Heart left ventricle (tissue), 16 donors: ENCODE measurements around the gene FOXA2. TPM values are rescaled to one million over a fixed set of nuclear protein-coding genes. Genes with fewer than 3 reads are reported as not detected.

Source experiments
- ATAC-seq, 4 donors: fragments of 200-7000 bp; cut with Tn5 transposase; one replicate each; pipeline ENCODE4 v1.9.1; 2020 to 2022; ENCODE audit warnings: moderate library complexity in 4 of 4, mild to moderate bottlenecking in 3 of 4, moderate number of reproducible peaks in 1 of 4
- DNase-seq, 5 donors: peaks; one replicate each; pipeline ENCODE4 v3.0.0-alpha.2; 2020
- H3K27ac ChIP-seq, 12 donors: fragments of 200-600 bp; sonication (generic) in 4 of 12; one replicate each; pipeline versions ENCODE4 v1.5.0 to v1.8.0; 2016 to 2022; ENCODE audit warnings: mild to moderate bottlenecking in 2 of 12
- H3K27me3 ChIP-seq, 9 donors: fragments of 200-600 bp; sonication (generic) in 2 of 9; one replicate each; pipeline versions ENCODE4 v1.5.1 to v1.8.0; 2016 to 2022; ENCODE audit warnings: mild to moderate bottlenecking in 3 of 9
- H3K36me3 ChIP-seq, 9 donors: fragments of 200-600 bp; sonication (generic) in 2 of 9; one replicate each; pipeline versions ENCODE4 v1.5.0 to v1.8.0; 2018 to 2022; ENCODE audit warnings: mild to moderate bottlenecking in 2 of 9
- H3K4me1 ChIP-seq, 12 donors: fragments of 200-600 bp; sonication (generic) in 4 of 12; one replicate each; pipeline versions ENCODE4 v1.5.0 to v1.8.0; 2016 to 2022; ENCODE audit warnings: mild to moderate bottlenecking in 3 of 12
- H3K4me3 ChIP-seq, 12 donors: fragments of 200-600 bp; sonication (generic) in 4 of 12; one replicate each; pipeline versions ENCODE4 v1.5.0 to v1.8.0; 2017 to 2022; ENCODE audit warnings: mild to moderate bottlenecking in 9 of 12, moderate library complexity in 4 of 12
- H3K9me3 ChIP-seq, 12 donors: fragments of 200-600 bp; sonication (generic) in 4 of 12; one replicate each; pipeline versions ENCODE4 v1.5.0 to v1.8.0; 2016 to 2022; ENCODE audit warnings: mild to moderate bottlenecking in 1 of 12
- POLR2A ChIP-seq, 2 donors: fragments of 450-650 bp; IDR thresholded peaks; one replicate each; pipeline ENCODE4 v1.6.1; 2017; ENCODE audit warnings: antibody characterized with exemption in 2 of 2, mild to moderate bottlenecking in 2 of 2, moderate library complexity in 2 of 2
- WGBS, 4 donors: extraction: QIAGEN DNeasy Blood & Tissue Kit in 2 of 4; methylation state at CpG; one replicate each; pipeline versions ENCODE4 v1.1.5 to v1.1.7; 2013 to 2018; 5-methylcytosine and 5-hydroxymethylcytosine counted together
- intact Hi-C, 10 donors: fragments of 100-400 bp; cut with DNase I; formaldehyde crosslinking; loops; one replicate each; pipeline versions ENCODE4 v1.11.1 to v1.14.2; 2022
- polyA plus RNA-seq, 2 donors: library from polyadenylated mRNA; stranded (reverse); fragments of 200-250 nt; gene quantifications; one replicate each; pipeline ENCODE4 v1.2.3, GENCODE V29; 2013
- total RNA-seq, 9 donors: library from RNA; depleted of rRNA in 2 of 9; stranded (reverse); fragments of >200 nt in 2 of 9; fragmentation: NEBNext Ultra II Directional in 3 of 9; extraction: Animal tissue kit (Norgen Biotek cat#: 25700) in 3 of 9; gene quantifications; one replicate each; pipeline versions ENCODE4 v1.1.0 to v1.2.4, GENCODE V29; 2016 to 2023
- TF ChIP-seq, protein P1 (sequence below), 12 donors: fragments of 200-600 bp; sonication (generic) in 4 of 12; IDR thresholded peaks; one replicate each; pipeline versions ENCODE4 v1.5.0 to v1.8.0; 2018 to 2022; ENCODE audit warnings: antibody characterized with exemption in 12 of 12, mild to moderate bottlenecking in 5 of 12
- donor health status: ischemic (EF 13 %, LVEDD 7.1; RV severe dilation, severe dysfunction).
- donor health status: healthy with polysubstance abuse.
- donor health status: DM: no; HTN: yes; CAD: no.
- donor health status: DM: no; HTN: no; CAD: no.
- donor health status: ischemic (EF 25% LVEDD 6.9; RV normal size, moderate dysfunction).
- donor health status: ischemic (EF 25% LVEDD 5.7; RV mildly dilated, moderate dysfunction).
- donor health status: healthy.
- donor health status: DM: yes; HTN: yes; CAD: no.
- donor health status: ischemic (EF 35%, LVEDD 5.7; RV mildly dilated, moderate dysfunction).
- donor health status: nonischemic (EF 11% LVEDD 7.7; RV severe dilation, severe dysfunction).
- donor health status: DM: yes; HTN: yes; CAD: no.
- donor health status: PGD.
- donor health status: ischemic (EF 29% LVEDD 5.4; RV normal size, mild dysfunction).
- donor health status: nonischemic (EF 23%, LVEDD 6.1; RV moderate dilation, normal function).

Gene FOXA2
- total and polyA plus RNA-seq, 11 donors: not detected

DNA sequence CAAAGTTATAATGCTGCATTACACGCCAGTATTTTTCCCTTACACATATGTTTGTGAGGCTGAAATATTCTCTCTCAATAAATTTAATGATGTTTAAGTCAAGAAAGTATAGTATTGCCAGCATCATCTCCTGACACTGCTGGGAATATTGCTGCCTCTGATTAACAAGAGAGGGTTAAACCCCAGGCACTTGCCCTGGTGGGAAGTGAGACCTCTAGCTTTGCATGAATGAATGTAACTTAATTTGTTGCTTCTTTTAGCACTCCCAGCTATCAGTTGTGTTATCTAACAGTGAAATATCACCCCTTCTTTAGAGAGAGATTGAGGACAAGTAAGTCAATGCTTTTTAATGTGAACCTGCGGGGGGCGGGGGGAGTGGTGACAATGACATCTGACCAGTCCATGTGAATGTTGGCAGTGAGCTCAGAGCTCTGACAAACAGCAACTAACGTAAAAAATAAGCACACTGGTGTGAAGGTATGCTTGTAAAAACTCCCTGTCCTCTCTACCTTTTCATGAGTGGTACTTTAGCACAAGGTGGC is 9.8 kb downstream of the FOXA2 start:
- Histone ChIP-seq H3K4me1 (peaks cover 0 to 22% (median 1%) of the 10 kb centered on the region in 12 donors), H3K27me3 (peaks cover 56 to 99% (median 93%) of the 10 kb centered on the region in 9 donors), H3K4me3 (no peak overlapping the region), H3K27ac (no peak overlapping the region), H3K36me3 (no peaks in the 10 kb centered on the region), H3K9me3 (no peaks in the 10 kb centered on the region)
- TF ChIP-seq, protein P1, sequence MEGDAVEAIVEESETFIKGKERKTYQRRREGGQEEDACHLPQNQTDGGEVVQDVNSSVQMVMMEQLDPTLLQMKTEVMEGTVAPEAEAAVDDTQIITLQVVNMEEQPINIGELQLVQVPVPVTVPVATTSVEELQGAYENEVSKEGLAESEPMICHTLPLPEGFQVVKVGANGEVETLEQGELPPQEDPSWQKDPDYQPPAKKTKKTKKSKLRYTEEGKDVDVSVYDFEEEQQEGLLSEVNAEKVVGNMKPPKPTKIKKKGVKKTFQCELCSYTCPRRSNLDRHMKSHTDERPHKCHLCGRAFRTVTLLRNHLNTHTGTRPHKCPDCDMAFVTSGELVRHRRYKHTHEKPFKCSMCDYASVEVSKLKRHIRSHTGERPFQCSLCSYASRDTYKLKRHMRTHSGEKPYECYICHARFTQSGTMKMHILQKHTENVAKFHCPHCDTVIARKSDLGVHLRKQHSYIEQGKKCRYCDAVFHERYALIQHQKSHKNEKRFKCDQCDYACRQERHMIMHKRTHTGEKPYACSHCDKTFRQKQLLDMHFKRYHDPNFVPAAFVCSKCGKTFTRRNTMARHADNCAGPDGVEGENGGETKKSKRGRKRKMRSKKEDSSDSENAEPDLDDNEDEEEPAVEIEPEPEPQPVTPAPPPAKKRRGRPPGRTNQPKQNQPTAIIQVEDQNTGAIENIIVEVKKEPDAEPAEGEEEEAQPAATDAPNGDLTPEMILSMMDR (IDR thresholded peaks at IDR 0.05): no peak
- no peak for TF ChIP-seq POLR2A (IDR thresholded peaks at IDR 0.05)
- WGBS, 4 donors: 16 to 25% (median 18%) methylated on average over 4 of the region's 4 CpGs
- intact Hi-C loops: no loop called here
- no peak for ATAC-seq
- DNase-seq: no peak

GRCh38 chr20:22572491-22572890 is 11.9 kb downstream of the FOXA2 start:
- Histone ChIP-seq H3K4me3 (no peak overlapping the region), H3K36me3 (no peaks in the 10 kb centered on the region), H3K27me3 (peaks cover 47 to 99% (median 95%) of the 10 kb centered on the region in 9 donors), H3K27ac (no peak overlapping the region), H3K9me3 (no peaks in the 10 kb centered on the region), H3K4me1 (peaks cover 0 to 17% (median 0%) of the 10 kb centered on the region in 12 donors)
- no peak for TF ChIP-seq POLR2A (IDR thresholded peaks at IDR 0.05)
- TF ChIP-seq, protein P1 (IDR thresholded peaks at IDR 0.05): no peak
- ATAC-seq (no peak), DNase-seq (no peak)
- WGBS, 4 donors: 4 to 8% (median 6%) methylated on average over 5 to 6 of the region's 6 CpGs
- intact Hi-C loops: no loop called here

GRCh38 chr20:22572023-22572422 is 12.3 kb downstream of the FOXA2 start:
- no peak for TF ChIP-seq POLR2A (IDR thresholded peaks at IDR 0.05)
- TF ChIP-seq, protein P1 (IDR thresholded peaks at IDR 0.05): no peak
- Histone ChIP-seq H3K4me1 (peaks cover 0 to 15% (median 0%) of the 10 kb centered on the region in 12 donors), H3K27ac (no peak overlapping the region), H3K9me3 (no peaks in the 10 kb centered on the region), H3K27me3 (peaks cover 42 to 99% (median 95%) of the 10 kb centered on the region in 9 donors), H3K36me3 (no peaks in the 10 kb centered on the region), H3K4me3 (no peak overlapping the region)
- ATAC-seq (no peak), DNase-seq (no peak)
- intact Hi-C loops: no loop called here
- 11 to 20% (median 14%) methylated on average over 2 to 3 of the region's 3 CpGs for WGBS, 4 donors

DNA sequence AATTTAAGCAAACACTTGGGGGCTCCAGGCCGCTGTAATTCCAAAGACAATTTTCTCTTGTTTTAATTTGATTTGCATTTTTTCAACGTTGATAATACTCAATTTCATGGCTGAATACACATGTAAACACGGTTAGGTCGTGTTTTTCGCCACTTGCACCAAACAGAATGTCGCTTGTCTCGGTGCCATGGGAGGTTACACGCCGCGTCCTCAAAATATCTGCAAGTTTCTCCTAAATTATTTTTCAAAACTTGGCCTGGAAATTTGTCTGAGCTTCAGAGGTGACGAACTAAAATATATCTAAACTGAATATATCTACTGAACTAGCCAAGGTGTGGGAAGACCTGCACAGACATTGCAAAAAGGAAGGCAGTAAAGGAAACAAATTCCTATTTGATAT is 15.0 kb downstream of the FOXA2 start:
- 6 to 9% (median 8%) methylated on average over 11 of the region's 11 CpGs for WGBS, 4 donors

More for the DNA sequence above, 15.0 kb downstream of the FOXA2 start:
- Histone ChIP-seq H3K4me1 (peaks cover 0 to 15% (median 0%) of the 10 kb centered on the region in 12 donors), H3K9me3 (no peaks in the 10 kb centered on the region), H3K4me3 (no peak overlapping the region), H3K27me3 (peaks cover 27 to 99% (median 89%) of the 10 kb centered on the region in 9 donors), H3K27ac (no peak overlapping the region), H3K36me3 (no peaks in the 10 kb centered on the region)
- DNase-seq (no peak), ATAC-seq (no peak)
- intact Hi-C loops: loop anchor here in 1 of 10 donors (10.0 kb wide), 1 partner anchor 55 kb away; no protein-coding TSS in a partner anchor
- TF ChIP-seq POLR2A (IDR thresholded peaks at IDR 0.05): no peak
- TF ChIP-seq, protein P1 (IDR thresholded peaks at IDR 0.05): no peak
